Glutamatergic neuron (in vitro differentiated cells): ENCODE data around the gene NLRP13. TPM values are rescaled to one million over a fixed set of nuclear protein-coding genes. Genes with fewer than 3 reads are reported as not detected.

ENCODE experiments used
- DNase-seq: peaks from one replicate; pipeline ENCODE4 v3.0.0; 2022
- H3K27ac Mint-ChIP-seq: one replicate; pipeline ENCODE4 v1.8.0; 2020; ENCODE audit warnings: mild to moderate bottlenecking, mixed read lengths, inconsistent platforms; ENCODE audit not compliant: unreplicated experiment
- H3K27me3 Mint-ChIP-seq: one replicate; pipeline ENCODE4 v1.8.0; 2020; ENCODE audit warnings: mild to moderate bottlenecking, moderate library complexity, mixed read lengths, inconsistent platforms; ENCODE audit not compliant: unreplicated experiment
- H3K36me3 Mint-ChIP-seq: one replicate; pipeline ENCODE4 v1.8.0; 2020; ENCODE audit warnings: mild to moderate bottlenecking, mixed read lengths, inconsistent platforms; ENCODE audit not compliant: unreplicated experiment
- H3K4me1 Mint-ChIP-seq: one replicate; pipeline ENCODE4 v1.8.0; 2020; ENCODE audit warnings: mild to moderate bottlenecking, low read depth, mixed read lengths, inconsistent platforms; ENCODE audit not compliant: unreplicated experiment
- H3K4me3 Mint-ChIP-seq: one replicate; pipeline ENCODE4 v1.8.0; 2020; ENCODE audit warnings: mild to moderate bottlenecking, mixed read lengths, inconsistent platforms; ENCODE audit not compliant: unreplicated experiment
- H3K9me3 Mint-ChIP-seq: one replicate; pipeline ENCODE4 v1.8.0; 2020; ENCODE audit warnings: mild to moderate bottlenecking, moderate library complexity, mixed read lengths, inconsistent platforms; ENCODE audit not compliant: unreplicated experiment
- CTCF ChIP-seq: fragments of 200-600 bp; sonication (generic); IDR thresholded peaks from one replicate; pipeline ENCODE4 v1.5.0; 2021; ENCODE audit not compliant: partially characterized antibody, unreplicated experiment
- total RNA-seq: library from RNA; stranded (reverse); fragmentation: NEBNext Ultra II Directional; extraction: Animal tissue kit (Norgen Biotek cat#: 25700); gene quantifications from one replicate; pipeline ENCODE4 v1.2.1, GENCODE V29; 2021; ENCODE audit not compliant: unreplicated experiment

NLRP13 gene
- total RNA-seq, 1 donor from 2014 or later: not detected

GRCh38 chr19:55858969-55859368, 73.2 kb downstream of the NLRP13 start:
- Mint-ChIP-seq H3K4me1 (no peaks in the 10 kb centered on the region), H3K27ac (no peak overlapping the region), H3K36me3 (peaks cover 8% of the 10 kb centered on the region), H3K27me3 (no peaks in the 10 kb centered on the region), H3K9me3 (peaks cover 22% of the 10 kb centered on the region), H3K4me3 (no peak overlapping the region)
- DNase-seq: no peak
- TF ChIP-seq CTCF: no peak

DNA sequence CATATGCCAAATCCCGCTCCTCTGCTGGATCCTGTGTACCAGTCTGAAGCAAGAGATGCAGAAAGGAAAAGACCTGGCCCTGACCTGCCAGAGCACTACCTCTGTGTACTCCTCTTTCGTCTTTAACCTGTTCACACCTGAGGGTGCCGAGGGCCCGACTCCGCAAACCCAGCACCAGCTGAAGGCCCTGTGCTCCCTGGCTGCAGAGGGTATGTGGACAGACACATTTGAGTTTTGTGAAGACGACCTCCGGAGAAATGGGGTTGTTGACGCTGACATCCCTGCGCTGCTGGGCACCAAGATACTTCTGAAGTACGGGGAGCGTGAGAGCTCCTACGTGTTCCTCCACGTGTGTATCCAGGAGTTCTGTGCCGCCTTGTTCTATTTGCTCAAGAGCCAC, 73.7 kb downstream of the NLRP13 start:
- H3K4me1 Mint-ChIP-seq: no peaks in the 10 kb centered on the region
- peaks cover 24% of the 10 kb centered on the region for H3K9me3 Mint-ChIP-seq

DNA sequence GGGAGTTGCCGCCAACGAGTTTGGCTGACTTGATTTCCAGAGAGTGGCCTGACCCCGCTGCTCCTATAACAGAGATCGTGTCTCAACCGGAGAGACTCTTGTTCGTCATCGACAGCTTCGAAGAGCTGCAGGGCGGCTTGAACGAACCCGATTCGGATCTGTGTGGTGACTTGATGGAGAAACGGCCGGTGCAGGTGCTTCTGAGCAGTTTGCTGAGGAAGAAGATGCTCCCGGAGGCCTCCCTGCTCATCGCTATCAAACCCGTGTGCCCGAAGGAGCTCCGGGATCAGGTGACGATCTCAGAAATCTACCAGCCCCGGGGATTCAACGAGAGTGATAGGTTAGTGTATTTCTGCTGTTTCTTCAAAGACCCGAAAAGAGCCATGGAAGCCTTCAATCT, 74.2 kb downstream of the NLRP13 start:
- DNase-seq: no peak
- H3K27me3 Mint-ChIP-seq: peaks cover 2% of the 10 kb centered on the region
- no peaks in the 10 kb centered on the region for H3K4me1 Mint-ChIP-seq
- no peak for TF ChIP-seq CTCF
- H3K4me3 Mint-ChIP-seq: no peak overlapping the region
- H3K9me3 Mint-ChIP-seq: peaks cover 22% of the 10 kb centered on the region
- peaks cover 8% of the 10 kb centered on the region for H3K36me3 Mint-ChIP-seq
- H3K27ac Mint-ChIP-seq: no peak overlapping the region

More for the DNA sequence above, 73.7 kb downstream of the NLRP13 start:
- H3K27me3 Mint-ChIP-seq: peaks cover 2% of the 10 kb centered on the region
- no peak overlapping the region for H3K4me3 Mint-ChIP-seq
- DNase-seq: no peak
- no peak for TF ChIP-seq CTCF
- peaks cover 8% of the 10 kb centered on the region for H3K36me3 Mint-ChIP-seq
- no peak overlapping the region for H3K27ac Mint-ChIP-seq

GRCh38 chr19:55857149-55857548, 75.0 kb downstream of the NLRP13 start:
- Mint-ChIP-seq H3K27me3 (peaks cover 2% of the 10 kb centered on the region), H3K4me1 (no peaks in the 10 kb centered on the region), H3K9me3 (peaks cover 23% of the 10 kb centered on the region), H3K27ac (no peak overlapping the region), H3K4me3 (no peak overlapping the region), H3K36me3 (peaks cover 9% of the 10 kb centered on the region)
- DNase-seq: no peak
- no peak for TF ChIP-seq CTCF

- peaks cover 14% of the 10 kb centered on the region for H3K36me3 Mint-ChIP-seq
- H3K27ac Mint-ChIP-seq: no peak overlapping the region
- no peaks in the 10 kb centered on the region for H3K4me1 Mint-ChIP-seq
- DNase-seq: no peak
- no peak overlapping the region for H3K4me3 Mint-ChIP-seq
- peaks cover 26% of the 10 kb centered on the region for H3K9me3 Mint-ChIP-seq
- TF ChIP-seq CTCF: no peak
- H3K27me3 Mint-ChIP-seq: peaks cover 2% of the 10 kb centered on the region
These were observed 77.0 kb downstream of the NLRP13 start for GRCh38 chr19:55855160-55855559.

Other genes starting within 250 kb of the NLRP13 start
- gene NLRP9, start 193.9 kb downstream of the NLRP13 start, total RNA-seq: not detected
- not detected for gene RFPL4A, start 173.2 kb downstream of the NLRP13 start, total RNA-seq
- gene RFPL4AL1, start 163.2 kb downstream of the NLRP13 start, total RNA-seq: 0.96 TPM
- gene NLRP11, start 100.3 kb downstream of the NLRP13 start, total RNA-seq: 0.34 TPM
- gene NLRP4, start 95.8 kb downstream of the NLRP13 start, total RNA-seq: not detected
- gene NLRP8, start 15.5 kb upstream of the NLRP13 start, total RNA-seq: not detected
- not detected for gene NLRP5, start 54.4 kb upstream of the NLRP13 start, total RNA-seq
- 59.7 TPM for gene ZNF787, start 189.0 kb upstream of the NLRP13 start, total RNA-seq
- 56.9 TPM for gene ZNF444, start 209.0 kb upstream of the NLRP13 start, total RNA-seq
- not detected for gene GALP, start 243.7 kb upstream of the NLRP13 start, total RNA-seq